ENCODE results near the gene SORBS1. TPM values are rescaled to one million over a fixed set of nuclear protein-coding genes. Genes with fewer than 3 reads are reported as not detected.

SORBS1 gene
- total and polyA plus RNA-seq, 2 donors (not counting 1 experiment from before 2014, with no cell fraction given) = 0.21 to 1.5 TPM

DNA sequence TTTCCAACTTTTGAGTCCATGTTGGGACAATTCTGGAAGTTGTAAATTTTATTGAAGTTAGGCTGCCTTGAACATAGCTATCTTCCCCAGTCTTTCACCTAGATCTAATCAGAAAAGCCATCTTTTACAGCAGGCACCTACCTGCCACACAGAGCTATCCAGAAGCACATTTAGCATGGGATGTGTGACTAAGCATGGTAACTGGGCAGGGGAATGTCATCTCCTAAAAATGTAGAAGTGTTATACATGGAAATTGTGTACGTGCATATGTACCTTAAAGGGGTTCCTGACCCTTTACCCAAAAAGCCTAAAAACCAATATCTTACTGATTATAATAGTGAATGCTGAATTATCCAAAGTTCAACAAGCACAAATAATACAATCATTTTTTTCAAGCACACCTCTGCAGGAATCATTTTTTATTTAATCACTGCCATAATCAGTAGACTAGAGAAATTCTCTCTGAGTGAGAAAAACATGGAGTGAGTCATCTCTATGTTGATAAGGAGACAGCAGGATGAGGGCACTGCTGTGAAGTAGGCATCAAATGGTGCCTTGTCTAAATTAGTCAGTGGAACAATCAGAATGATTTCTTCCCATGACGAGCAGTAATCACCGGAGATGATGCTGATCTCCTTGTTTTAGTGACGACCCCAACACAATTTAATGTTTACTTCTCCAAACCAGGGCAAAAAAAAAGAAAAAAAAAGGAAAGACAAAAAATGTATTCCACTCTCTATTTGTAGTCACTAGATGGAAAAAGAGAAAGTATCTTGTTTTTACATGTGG is 75.9 kb downstream of the SORBS1 start:
- Histone ChIP-seq H3K4me3 (ENCODE audit: control extremely low read depth in 1 of 5, extremely low read depth in 1 of 5, insufficient read depth in 1 of 5, low read depth in 2 of 5, low read length in 4 of 5) (no peak overlapping the region), H3K4me2 (replicated peaks; ENCODE audit: low read depth, low read length, poor library complexity, severe bottlenecking) (no peak overlapping the region), H3K9ac (ENCODE audit: low read length) (no peak overlapping the region), H4K20me1 (ENCODE audit: control insufficient read depth, insufficient read depth, low read length, poor library complexity, severe bottlenecking) (no peaks in the 10 kb centered on the region), H2AFZ (ENCODE audit: insufficient read depth, low read depth, low read length, poor library complexity, severe bottlenecking) (no peak overlapping the region), H3K27ac (ENCODE audit: low read length in 2 of 2) (no peak overlapping the region), H3K27me3 (replicated peaks in 1 of 4; ENCODE audit: control extremely low read depth in 1 of 4, control insufficient read depth in 3 of 4, insufficient read depth in 4 of 4, low read length in 3 of 4) (peaks cover 0 to 6% (median 1%) of the 10 kb centered on the region in 4 experiments), H3K36me3 (replicated peaks in 1 of 2; ENCODE audit: control extremely low read depth in 1 of 2, control insufficient read depth in 1 of 2, extremely low read depth in 1 of 2, insufficient read depth in 2 of 2, low read length in 1 of 2) (no peaks in the 10 kb centered on the region), H3K4me1 (ENCODE audit: control insufficient read depth in 2 of 2, insufficient read depth in 2 of 2, low read length in 2 of 2) (no peaks in the 10 kb centered on the region), H3K79me2 (ENCODE audit: control insufficient read depth, insufficient read depth, low read length) (no peaks in the 10 kb centered on the region), H3K9me3 (ENCODE audit: control extremely low read depth in 1 of 3, control insufficient read depth in 2 of 3, insufficient read depth in 1 of 3, low read length in 2 of 3) (no peaks in the 10 kb centered on the region)
- peaks cover 8% of the 10 kb centered on the region for H3K27me3 Mint-ChIP-seq
- no peaks in the 10 kb centered on the region for H3K9me3 Mint-ChIP-seq (ENCODE audit: insufficient read depth)
- ChIA-PET CTCF (no interaction called here), POLR2A (no interaction called here)
- ATAC-seq (ENCODE audit: low read depth) (no peak), DNase-seq (no peak)
- no peak for TF ChIP-seq EZH2 (IDR thresholded peaks at IDR 0.05; ENCODE audit: borderline replicate concordance, insufficient read depth, low read depth, low read length, poor library complexity, severe bottlenecking)
- TF ChIP-seq, protein P1, sequence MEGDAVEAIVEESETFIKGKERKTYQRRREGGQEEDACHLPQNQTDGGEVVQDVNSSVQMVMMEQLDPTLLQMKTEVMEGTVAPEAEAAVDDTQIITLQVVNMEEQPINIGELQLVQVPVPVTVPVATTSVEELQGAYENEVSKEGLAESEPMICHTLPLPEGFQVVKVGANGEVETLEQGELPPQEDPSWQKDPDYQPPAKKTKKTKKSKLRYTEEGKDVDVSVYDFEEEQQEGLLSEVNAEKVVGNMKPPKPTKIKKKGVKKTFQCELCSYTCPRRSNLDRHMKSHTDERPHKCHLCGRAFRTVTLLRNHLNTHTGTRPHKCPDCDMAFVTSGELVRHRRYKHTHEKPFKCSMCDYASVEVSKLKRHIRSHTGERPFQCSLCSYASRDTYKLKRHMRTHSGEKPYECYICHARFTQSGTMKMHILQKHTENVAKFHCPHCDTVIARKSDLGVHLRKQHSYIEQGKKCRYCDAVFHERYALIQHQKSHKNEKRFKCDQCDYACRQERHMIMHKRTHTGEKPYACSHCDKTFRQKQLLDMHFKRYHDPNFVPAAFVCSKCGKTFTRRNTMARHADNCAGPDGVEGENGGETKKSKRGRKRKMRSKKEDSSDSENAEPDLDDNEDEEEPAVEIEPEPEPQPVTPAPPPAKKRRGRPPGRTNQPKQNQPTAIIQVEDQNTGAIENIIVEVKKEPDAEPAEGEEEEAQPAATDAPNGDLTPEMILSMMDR (IDR thresholded peaks at IDR 0.05) = no peak
- H3K27ac Mint-ChIP-seq = no peak overlapping the region
- H3K4me3 Mint-ChIP-seq = no peak overlapping the region
- H3K4me1 Mint-ChIP-seq = no peaks in the 10 kb centered on the region
- intact Hi-C loops (cut with micrococcal nuclease) = no loop called here
- no CpG with 5 or more reads among the region's 4 CpGs for WGBS (ENCODE audit: insufficient coverage)

DNA sequence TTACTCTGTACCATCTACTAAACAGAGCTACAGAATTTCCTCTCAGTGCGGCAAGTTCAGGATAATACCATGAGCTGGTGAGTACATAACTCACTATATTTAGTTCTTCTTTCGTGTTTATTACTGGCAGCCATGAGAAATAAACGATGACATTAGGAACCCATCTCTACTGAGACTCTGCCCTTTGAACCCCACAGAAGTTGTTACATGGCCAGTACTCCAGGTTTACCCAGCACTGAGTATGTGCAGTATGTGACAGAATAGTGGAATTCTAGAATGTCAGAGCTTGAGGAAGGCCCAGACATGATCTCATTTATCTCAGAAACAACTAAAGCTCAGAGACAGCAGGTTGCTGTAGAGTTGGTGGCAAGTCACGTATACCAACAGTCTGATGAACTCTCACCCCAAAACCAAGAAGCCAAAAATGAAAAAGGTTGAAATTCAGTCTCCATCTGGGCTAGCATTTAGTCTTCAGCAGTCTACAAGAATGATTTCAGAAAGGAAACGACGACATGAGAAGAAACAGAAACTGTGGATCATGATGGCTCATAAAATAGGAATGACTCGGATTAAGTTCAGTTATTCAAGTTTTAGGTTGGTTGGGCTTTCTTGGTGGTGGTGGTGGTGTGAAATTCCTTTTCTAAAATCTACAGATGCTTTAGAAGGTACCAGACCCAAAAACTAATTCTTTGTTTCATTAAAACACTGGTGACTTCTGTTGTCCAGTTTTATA is 78.5 kb downstream of the SORBS1 start:
- POLR2A ChIA-PET = no interaction called here
- Histone ChIP-seq H3K4me2 (replicated peaks; ENCODE audit: low read depth, low read length, poor library complexity, severe bottlenecking) (no peak overlapping the region), H3K4me1 (ENCODE audit: control insufficient read depth in 2 of 2, insufficient read depth in 2 of 2, low read length in 2 of 2) (no peaks in the 10 kb centered on the region), H2AFZ (ENCODE audit: insufficient read depth, low read depth, low read length, poor library complexity, severe bottlenecking) (no peak overlapping the region), H3K27me3 (replicated peaks in 1 of 4; ENCODE audit: control extremely low read depth in 1 of 4, control insufficient read depth in 3 of 4, insufficient read depth in 4 of 4, low read length in 3 of 4) (peaks cover 0 to 6% (median 1%) of the 10 kb centered on the region in 4 experiments), H3K9ac (ENCODE audit: low read length) (no peak overlapping the region), H3K4me3 (ENCODE audit: control extremely low read depth in 1 of 5, extremely low read depth in 1 of 5, insufficient read depth in 1 of 5, low read depth in 2 of 5, low read length in 4 of 5) (no peak overlapping the region), H3K9me3 (ENCODE audit: control extremely low read depth in 1 of 3, control insufficient read depth in 2 of 3, insufficient read depth in 1 of 3, low read length in 2 of 3) (no peaks in the 10 kb centered on the region), H3K36me3 (replicated peaks in 1 of 2; ENCODE audit: control extremely low read depth in 1 of 2, control insufficient read depth in 1 of 2, extremely low read depth in 1 of 2, insufficient read depth in 2 of 2, low read length in 1 of 2) (no peaks in the 10 kb centered on the region), H3K79me2 (ENCODE audit: control insufficient read depth, insufficient read depth, low read length) (no peaks in the 10 kb centered on the region), H3K27ac (ENCODE audit: low read length in 2 of 2) (no peak overlapping the region), H4K20me1 (ENCODE audit: control insufficient read depth, insufficient read depth, low read length, poor library complexity, severe bottlenecking) (no peaks in the 10 kb centered on the region)
- CTCF ChIA-PET = interaction anchor here (0.6 kb wide), 1 partner anchor 40 kb away, joined by 4 read pairs; no protein-coding TSS in a partner anchor
- intact Hi-C loops (cut with micrococcal nuclease) = no loop called here
- Mint-ChIP-seq H3K4me1 (no peaks in the 10 kb centered on the region), H3K9me3 (ENCODE audit: insufficient read depth) (no peaks in the 10 kb centered on the region), H3K27ac (no peak overlapping the region), H3K4me3 (no peak overlapping the region), H3K27me3 (peaks cover 4% of the 10 kb centered on the region)
- no peak for TF ChIP-seq EZH2 (IDR thresholded peaks at IDR 0.05; ENCODE audit: borderline replicate concordance, insufficient read depth, low read depth, low read length, poor library complexity, severe bottlenecking)
- TF ChIP-seq, protein P1 (IDR thresholded peaks at IDR 0.05) = no peak
- ATAC-seq (ENCODE audit: low read depth) = no peak
- WGBS (ENCODE audit: insufficient coverage) = 89% methylated on average over 4 of the region's 7 CpGs
- DNase-seq = no peak
